ENCODE results near the gene TMED7.
"Not testable (repeated sequence)": the region's sequence is repeated elsewhere in the genome, so short reads cannot be mapped to it uniquely, and the experiment has no call there.

Gene TMED7

DNA sequence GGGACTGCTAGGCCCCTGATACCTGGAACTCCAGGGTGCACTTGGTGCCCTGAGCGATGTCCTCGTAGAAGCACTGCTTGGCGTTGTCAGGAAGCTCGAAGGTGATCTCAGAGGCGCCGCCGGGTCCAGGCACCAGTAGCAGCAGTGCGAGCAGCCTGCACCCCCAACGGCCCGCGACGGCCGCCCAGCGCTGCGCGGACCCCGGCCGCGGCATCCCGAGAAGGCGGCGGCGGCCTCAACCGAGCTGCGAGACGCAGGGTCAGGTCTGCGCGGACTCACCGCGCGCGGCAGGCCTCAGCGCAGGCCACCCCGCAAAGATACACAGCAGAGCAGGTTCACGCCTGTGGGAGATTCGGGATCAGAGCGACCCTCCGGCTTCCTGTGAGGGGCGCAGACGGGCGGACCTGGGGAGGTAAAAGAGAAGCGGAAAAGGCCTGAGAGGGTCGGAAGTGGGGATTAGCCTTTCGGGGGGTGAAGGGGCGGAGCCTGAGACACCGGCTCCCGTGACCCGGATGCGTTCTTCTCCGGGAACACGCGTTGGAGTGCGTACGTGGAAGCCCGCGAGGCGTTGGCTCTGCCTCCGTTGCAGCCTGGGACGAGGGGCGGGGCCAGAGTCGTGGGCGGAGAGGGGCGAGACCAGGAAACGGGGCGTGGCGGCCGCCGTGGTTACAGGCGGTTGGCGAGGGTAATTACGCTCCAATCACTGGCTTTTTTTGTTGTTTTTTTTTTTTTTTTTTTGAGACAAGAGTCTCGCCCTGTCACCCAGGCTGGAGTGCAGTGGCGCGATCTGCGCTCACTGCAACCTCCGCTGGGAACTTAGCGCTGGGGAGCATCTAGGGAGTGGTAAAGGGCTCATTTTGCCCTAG lies at the start of gene TMED7:
Gene TMED7 (minus strand): TSS at position 458 of the 866 bp plus-strand sequence. CDS start 244 bp downstream, at position 214.
- peak; percentile 100 for DNase-seq

DNA sequence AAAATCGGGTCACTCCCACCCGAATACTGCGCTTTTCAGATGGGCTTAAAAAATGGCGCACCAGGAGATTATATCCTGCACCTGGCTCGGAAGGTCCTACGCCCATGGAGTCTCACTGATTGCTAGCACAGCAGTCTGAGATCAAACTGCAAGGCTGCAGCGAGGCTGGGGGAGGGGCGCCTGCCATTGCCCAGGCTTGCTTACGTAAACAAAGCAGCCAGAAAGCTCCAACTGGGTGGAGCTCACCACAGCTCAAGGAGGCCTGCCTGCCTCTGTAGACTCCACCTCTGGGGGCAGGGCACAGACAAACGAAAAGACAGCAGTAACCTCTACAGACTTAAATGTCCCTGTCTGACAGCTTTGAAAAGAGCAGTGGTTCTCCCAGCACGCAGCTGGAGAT lies 48.9 kb upstream of the TMED7 start:
- DNase-seq, result peak; percentile 46

DNA sequence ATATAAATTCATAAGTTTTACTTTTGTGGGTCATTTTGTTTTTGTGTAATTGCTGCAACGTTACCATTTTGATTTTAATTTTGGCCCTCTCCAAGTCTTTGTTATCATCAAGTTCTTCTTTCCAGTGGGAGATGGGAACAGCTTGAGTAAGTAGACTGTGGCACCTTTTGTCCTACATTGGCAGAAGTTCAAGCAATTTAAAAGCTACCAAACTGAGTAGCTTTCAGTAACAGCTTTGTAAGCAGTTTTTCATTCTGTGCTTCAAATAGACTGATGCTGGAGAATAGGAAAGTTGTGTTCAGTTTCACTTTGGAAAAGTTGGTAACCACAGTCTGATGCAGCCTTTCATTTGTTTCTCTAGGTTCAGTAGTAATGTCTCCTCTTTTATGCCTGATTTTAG lies 47.8 kb upstream of the TMED7 start:
- DNase-seq, result peak; percentile 64

DNA sequence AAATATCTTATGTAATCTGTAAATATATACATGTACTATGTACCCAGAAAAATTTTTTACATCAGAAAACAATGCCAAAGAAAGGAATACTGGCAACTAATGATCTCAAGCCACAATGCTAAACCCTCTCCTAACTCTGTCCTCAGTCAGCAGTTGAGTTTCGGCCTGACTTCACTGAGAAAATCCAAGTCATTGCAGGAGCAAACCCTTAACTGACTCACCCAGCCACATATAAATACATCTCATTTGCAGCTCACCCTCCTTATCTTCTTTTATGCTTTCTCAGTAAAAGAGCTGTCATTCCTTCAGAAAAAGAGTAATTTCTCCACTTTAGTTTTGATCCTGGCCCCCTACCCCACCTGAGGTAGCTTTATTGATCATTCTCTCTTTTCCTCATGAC lies 46.1 kb upstream of the TMED7 start:
- no peak for DNase-seq

DNA sequence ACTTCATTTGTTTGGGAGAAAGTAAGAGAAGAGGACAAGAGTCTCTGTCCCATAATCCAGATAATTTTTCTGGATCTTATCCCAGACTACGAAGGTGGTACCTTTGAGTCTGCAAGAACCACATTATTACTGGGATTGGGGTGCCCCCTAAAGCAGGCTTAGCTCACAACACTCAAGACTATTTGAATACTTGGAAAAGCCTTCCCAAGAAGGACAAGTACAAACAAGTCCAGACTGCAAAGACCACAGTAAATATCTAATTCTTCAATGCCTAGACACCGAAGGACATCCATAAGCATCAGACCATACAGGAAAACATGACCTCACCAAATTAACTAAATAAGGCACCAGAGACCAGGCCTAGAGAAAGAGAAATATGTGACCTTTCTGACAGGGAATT lies 40.2 kb upstream of the TMED7 start:
- DNase-seq, result no peak

DNA sequence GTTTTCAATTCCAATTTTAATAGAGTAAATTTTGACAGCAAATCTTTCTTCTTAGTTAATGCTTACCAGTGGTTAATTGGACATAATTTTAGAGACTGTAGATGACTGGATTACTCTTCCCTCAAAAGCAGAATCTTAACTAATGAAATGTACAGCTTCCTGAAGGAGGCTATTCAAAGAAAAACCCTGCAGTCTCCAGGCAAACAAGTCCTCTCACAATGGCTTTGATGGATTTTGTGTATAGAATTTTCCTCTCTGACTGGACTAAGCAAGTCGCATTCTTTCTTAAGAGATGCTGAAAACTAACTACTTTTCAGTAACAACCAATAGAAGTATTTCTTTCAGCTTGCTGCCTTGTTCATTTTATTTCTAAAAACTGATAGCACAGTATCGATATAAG lies 35.7 kb upstream of the TMED7 start:
- DNase-seq, result no peak

DNA sequence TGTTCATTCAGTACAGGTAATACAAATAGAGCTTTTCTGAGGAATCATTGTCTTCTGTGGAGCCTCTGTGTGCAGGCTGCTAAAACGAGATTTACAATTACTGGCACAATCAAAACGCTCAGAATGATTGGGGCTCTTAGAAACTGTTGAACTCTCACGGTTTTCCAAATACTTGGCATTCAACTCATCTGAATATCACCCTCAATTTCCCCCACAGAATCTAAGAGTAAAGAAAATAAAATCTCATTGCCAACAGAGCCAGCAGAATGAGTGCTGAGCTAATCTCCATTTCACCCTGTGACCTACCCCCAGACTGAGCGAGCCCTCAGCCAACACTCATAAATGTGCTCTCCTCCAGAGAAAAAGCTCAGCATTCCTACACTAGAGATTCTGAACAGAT lies 35.3 kb upstream of the TMED7 start:
- DNase-seq, result no peak

DNA sequence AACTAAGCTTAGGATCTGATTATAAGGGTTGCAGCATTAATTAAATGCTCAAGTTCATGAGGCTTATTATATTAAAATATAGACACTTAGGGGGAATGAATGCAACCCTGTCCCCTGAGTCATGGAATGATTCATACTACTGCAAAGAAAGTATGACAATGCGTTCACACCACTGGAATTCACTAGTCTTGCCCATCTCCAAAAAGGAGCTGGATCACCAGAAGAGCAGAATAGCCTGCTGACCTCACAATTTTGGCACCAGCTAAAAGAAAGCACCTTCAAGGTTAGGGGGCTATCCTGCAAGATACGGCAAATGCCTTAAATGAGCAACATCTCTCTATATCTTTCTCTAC lies 32.0 kb upstream of the TMED7 start:
- DNase-seq, result no peak

DNA sequence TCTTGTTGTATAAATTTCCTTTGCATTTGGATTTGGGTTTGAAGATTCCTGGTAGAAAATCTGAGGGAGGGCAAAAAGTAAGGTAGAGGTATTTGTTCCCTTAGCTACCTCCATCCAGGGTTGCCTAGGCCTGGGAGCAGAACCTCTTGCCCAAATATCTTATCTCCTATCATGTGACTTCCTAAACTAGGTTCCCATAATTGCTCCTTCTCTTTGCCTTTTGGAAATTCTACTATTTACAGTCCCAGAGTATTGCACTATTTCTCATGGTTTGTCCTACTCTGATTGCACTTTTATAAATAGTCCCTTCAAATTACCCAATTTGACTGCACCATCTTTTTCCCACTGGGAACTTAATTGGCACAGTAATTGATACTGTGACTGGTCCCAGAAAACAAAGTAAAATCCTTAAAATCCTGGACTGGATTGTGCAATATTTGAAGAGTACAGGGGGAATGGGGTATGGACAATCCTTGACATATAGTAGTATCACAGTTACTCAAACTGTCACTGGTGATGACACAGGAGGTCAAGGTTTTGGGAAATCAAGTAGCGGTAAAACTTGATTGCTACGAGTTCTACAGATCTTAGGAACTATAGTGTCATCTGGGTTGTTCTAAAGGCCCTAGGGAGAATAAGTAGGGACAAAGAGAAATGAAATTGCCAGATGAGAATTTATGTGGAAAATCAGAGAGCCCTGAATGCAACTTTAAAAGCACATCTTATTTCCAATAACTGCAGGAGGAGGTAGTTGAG lies 31.5 kb upstream of the TMED7 start:
- DNase-seq, result no peak

DNA sequence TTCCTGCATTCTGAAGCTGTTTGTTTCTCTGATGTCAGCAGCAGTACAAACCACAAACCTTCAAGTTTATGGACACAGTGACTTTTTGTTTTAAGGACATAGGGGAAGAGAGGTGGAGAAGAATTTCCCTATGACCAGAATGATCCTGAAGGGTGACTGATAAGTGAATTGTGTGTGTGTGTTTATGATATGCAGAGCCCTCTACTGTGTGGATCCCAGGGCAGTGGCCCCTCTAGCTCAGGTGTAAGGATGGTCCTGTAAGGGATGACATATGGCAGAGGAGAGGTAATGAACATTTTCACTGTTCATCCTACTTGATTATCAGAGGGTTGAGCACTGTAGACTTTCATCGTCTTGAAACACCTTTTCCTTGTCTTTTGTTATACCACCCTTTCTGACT lies 30.6 kb upstream of the TMED7 start:
- no peak for DNase-seq

DNA sequence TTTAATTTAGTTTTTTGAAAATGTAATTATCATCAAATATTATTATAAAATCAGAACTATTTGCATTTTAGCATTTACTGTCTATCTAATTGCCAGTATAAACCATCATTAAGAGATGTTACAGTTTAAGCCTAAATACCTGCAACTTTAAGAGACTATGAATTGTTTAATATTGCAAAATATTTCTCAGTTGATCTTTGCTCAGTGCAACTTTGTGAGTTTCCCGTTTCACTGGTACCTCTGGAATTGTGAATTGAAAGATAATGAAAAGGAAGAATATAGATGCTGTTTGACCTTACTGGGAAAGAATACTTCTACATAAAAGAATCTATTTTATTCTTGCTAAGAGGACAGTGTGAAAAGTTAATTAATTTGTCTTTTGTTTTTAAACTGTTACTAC lies 30.2 kb upstream of the TMED7 start:
- no peak for DNase-seq

DNA sequence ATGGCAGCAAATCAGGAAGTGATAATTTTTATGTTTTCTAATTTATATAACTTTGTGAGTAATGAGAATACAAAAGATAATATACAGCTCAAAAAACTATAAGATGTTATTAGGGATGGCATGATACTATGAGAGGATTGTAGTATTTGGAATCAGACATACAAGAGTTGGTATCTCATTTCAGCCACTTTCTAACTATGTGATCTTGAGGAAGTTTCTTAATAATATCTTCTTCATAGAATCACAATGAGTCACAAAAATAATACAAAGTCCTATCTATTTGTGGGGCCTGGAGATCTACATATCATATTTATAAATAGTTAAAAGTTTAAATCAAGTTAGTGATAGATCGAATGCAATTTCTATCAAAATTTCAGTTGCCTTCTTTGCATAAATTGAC lies 23.7 kb upstream of the TMED7 start:
- DNase-seq, result no peak

DNA sequence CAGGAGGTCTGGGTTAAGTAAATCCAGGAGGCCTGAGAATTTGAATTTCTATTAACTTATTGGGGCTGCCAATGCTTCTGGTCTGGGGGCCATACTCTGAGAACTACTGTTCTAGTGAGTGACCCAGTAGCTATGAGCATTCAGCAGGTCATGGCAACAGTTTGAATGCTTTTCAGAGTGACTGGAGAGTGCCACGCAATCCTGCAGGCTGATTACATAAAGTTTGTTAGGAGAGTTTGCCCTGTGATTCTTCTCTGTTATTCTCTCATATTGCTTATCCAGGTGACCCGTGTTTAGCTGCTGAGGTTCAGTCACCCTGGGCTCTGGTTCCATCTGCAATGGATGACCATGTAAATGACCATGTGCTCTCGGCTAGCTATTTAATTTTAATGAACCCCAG lies 22.2 kb upstream of the TMED7 start:
- no peak for DNase-seq

DNA sequence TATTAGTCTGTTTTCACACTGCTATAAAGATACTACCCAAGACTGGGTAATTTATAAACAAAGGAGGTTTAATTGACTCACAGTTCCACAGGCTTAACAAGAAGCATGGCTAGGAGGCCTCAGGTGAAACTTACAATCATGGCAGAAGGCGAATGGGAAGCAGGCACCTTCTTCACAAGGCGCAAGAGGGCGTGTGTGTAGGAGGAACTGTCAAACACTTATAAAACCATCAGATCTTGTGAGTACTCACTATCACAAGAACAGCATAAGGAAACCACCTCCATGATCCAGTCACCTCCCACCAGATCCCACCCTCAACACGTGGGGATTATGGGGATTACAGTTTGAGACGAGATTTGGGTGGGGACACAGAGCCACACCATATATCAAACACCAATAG lies 19.6 kb upstream of the TMED7 start:
- DNase-seq, result not testable (repeated sequence)

DNA sequence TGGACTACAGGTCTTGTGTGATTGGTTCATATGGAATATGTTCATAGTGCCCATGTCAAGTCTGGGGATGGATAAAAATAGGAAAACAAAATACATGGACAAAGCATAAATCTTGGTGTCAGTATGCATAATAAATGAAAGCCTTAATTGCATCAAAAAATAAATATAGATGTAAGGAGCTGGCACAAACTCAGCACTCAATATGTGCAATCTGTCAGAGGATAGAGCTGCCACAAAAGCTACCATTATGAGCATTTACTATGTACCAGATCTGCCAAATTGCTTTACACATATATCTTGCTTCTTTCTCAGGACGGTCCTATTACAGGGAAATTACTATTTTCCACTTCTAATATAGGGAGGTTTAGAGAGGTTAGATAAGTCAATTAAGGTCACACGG lies 18.2 kb upstream of the TMED7 start:
- DNase-seq, result peak; percentile 62

DNA sequence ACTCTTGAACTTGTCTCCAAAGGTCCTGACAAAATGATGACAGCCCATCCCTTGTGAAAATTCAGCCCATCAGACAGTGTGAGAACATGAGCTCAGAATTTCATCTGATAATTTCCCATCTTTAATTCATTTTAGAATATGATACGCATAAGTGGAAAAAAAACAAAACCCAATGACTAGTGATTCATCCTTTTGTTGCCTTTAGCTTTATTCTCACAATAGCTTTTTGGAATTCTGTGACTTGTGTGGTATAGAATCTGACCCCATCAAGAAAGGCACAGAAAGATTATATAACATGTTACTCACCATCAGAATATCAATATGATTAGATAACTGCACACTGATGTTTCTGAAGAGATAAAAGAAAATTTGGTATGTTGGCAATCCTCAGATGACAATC lies 16.1 kb upstream of the TMED7 start:
- no peak for DNase-seq

DNA sequence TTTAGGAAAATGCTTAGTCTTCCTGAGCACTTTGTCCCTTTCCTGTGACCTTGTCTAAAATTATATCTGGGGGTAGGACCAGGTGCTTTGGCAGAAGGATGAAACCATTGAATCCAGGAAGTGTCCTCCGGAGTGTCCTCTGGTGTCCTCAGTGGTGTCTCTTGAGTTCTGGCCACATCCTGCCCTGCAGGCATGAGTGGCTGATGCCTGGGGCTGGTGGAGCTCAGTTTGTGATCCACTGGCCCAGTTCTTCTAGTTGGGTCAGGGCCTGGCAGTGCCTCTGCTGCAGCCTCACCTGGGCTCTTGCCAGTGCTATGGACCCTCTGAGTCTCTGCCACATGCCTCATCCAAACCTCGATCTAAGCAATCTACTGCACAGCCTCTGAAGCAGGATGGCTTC lies 14.4 kb upstream of the TMED7 start:
- DNase-seq, result no peak

DNA sequence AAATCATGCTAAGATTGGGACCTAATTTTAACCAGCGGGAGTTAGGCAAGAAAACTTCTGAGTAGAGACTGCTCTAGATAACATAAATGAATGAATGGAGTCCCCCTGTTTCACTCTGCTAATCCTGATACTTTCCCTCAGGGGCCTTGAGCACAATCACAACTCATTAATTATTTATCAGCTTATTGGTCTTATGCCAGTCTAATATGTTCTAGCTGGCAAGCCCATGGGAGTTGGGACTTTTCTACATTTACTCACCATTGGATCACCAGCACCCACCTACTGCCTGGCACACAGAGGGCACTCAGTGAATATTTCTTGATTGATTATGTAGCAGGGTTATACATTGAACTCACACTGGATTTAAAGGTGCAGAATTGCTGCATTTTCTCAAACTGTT lies 13.5 kb upstream of the TMED7 start:
- peak; percentile 28 for DNase-seq

DNA sequence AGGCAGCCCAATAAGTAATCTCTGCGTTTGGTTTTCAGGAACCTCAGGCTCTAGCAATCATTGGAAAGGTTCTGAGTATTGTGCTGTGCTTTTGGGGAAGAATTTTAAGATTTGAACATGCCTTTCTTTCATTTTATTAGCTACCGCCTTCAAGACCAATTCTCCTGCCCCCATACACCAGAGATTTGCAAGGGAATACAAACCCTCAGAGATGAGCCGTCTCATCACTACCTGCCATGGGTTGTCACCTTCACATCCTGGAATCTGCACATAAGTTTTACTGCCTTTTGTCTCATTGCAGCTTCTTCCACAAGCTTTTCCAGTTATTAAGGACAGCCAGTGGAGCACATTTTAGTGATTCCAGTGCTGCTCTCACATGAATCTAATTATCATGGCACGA lies 11.7 kb upstream of the TMED7 start:
- no peak for DNase-seq

DNA sequence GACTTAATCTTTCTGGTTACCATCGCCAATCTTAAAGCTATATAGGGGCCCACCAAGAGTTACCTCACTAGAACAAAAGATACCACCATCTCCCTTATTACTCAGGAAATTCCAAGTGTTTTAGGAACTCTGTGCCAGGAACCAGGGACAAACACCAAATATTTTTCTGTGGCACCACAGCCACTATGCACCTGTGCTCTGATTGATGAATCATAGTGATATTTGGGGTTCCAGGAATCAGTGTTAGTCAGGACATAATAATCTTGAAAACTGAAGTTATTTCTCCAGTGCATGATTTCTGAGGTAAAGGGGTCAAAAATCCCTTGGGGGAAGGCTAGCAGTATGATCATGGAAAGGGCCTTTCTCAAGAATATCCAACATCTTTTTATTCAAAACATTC lies 10.2 kb upstream of the TMED7 start:
- DNase-seq, result no peak

DNA sequence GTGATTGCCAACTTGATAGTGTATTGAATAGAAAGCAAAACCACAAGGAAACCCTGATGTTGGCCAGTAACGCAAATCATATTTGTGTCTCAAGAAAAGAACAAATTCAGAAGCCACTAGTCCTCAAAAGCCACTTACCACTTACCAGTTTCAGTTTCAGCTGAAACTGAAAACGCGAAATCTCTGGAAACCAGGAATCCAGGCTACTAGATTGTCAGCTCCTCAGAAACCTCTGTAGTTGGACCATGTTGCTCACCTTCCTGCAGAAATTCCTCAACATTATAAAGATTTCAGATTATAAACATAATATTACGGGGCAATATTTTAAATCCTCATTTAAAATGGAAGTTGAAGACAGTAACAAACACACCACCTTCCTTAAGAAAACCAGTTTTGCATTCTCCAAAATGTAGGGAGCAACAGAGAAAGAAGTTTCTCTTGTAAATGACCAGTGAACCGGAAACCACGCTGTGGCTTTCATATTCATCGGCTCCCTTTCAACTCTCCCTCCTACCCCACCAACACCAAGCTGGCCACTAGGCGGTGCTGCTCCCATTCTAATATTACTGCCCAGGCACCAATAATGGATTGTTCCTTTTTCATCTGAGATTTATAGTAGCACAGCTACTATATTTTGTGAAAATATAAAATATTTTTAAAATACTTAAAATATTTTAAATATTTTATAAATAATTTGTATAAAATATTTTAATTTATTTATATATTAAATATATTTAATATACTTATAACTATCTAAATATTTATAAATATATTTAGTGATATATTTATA lies 8.7 kb upstream of the TMED7 start:
- peak; percentile 90 for DNase-seq

DNA sequence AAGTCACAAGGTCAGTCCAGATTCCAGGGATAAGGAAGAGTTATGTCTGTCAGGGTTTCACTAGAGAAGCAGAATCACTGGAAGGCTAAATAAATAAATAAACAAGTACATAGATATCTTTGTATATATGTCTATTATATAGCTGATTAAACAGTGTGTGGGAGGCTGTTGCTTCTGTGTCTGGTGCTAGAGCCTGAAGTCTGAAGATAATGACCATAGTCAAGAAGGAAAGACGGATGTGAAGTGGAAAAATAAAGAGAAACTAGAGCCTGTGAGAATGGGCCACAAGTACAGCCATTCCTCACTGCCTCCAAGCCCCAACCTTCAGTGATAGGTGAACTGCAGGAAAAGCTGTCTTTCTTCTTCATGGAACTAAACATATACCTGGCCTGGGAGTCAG lies 4.1 kb upstream of the TMED7 start:
- DNase-seq, result no peak

DNA sequence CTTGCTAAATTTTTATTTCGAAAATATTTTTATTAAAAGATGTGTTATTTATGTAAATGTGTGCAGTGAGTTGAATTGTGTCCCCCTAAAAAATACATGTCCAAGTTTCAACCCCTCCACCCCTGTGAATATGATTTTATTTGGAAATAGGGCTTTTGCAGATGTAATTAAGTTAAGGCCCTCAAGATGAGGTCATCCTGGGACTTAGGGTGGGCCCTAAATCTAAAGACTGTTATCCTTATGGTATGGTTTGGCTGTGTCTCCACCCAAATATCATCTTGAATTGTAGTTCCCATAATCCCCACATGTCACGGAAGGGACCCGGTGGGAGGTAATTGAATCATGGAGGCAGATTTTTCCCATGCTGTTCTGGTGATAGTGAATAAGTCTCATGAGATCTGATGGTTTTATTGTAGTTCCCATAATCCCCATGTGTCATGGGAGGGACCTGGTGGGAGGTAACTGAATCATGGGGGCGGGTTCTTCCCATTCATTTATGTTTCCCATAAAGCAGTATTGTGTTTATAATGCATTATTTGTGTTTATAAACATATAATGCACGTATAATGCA lies 1.5 kb upstream of the TMED7 start:
- peak; percentile 21 for DNase-seq

All from NCI-H69 (cell line).